Loucy (cell line): ENCODE measurements around the gene GMCL2.
"Not testable (repeated sequence)": the region's sequence is repeated elsewhere in the genome, so short reads cannot be mapped to it uniquely, and the experiment has no call there.

Experiments
- H2AFZ ChIP-seq: fragments of 200-600 bp; sonication (generic); 2 replicates; pipeline ENCODE4 v1.6.0; 2016; ENCODE audit warnings: antibody characterized with exemption, mild to moderate bottlenecking, low read length, moderate library complexity
- H3F3A ChIP-seq: fragments of 200-600 bp; 2 replicates; pipeline ENCODE4 v1.6.0; 2016; ENCODE audit warnings: antibody characterized with exemption, low read depth, mild to moderate bottlenecking
- H3K27me3 ChIP-seq: fragments of 200-600 bp; sonication (generic); 2 replicates; pipeline ENCODE4 v1.6.1; 2014; ENCODE audit warnings: low read length, mild to moderate bottlenecking; ENCODE audit not compliant: insufficient read depth, poor library complexity, severe bottlenecking
- H3K36me3 ChIP-seq: fragments of 200-600 bp; sonication (generic); 2 replicates; pipeline ENCODE4 v1.6.1; 2016; ENCODE audit warnings: low read length; ENCODE audit not compliant: insufficient read depth
- H3K4me1 ChIP-seq: fragments of 200-600 bp; sonication (generic); 2 replicates; pipeline ENCODE4 v1.5.1; 2014; ENCODE audit warnings: low read length, mild to moderate bottlenecking; ENCODE audit not compliant: insufficient read depth, poor library complexity, severe bottlenecking
- H3K4me2 ChIP-seq: fragments of 200-600 bp; sonication (generic); 2 replicates; pipeline ENCODE4 v1.6.0; 2014; ENCODE audit warnings: antibody characterized with exemption, low read length, low read depth, mild to moderate bottlenecking; ENCODE audit not compliant: poor library complexity, severe bottlenecking
- H3K4me3 ChIP-seq: fragments of 200-600 bp; sonication (generic); 2 replicates; pipeline ENCODE4 v1.5.1; 2014; ENCODE audit warnings: low read length, mild to moderate bottlenecking, mixed read lengths; ENCODE audit not compliant: poor library complexity, severe bottlenecking
- H3K79me2 ChIP-seq: fragments of 200-600 bp; sonication (generic); 2 replicates; pipeline ENCODE4 v1.6.1; 2014; ENCODE audit warnings: low read length; ENCODE audit not compliant: insufficient read depth
- H3K9ac ChIP-seq: fragments of 200-600 bp; sonication (generic); 2 replicates; pipeline ENCODE4 v1.6.0; 2014; ENCODE audit warnings: mild to moderate bottlenecking, low read depth, low read length, moderate library complexity; ENCODE audit not compliant: poor library complexity, severe bottlenecking
- H3K9me2 ChIP-seq: fragments of 200-600 bp; sonication (generic); replicated peaks from 2 replicates; pipeline ENCODE4 v1.6.1; 2016; ENCODE audit warnings: low read depth, low read length, mixed read lengths
- H3K9me3 ChIP-seq: fragments of 200-600 bp; sonication (generic); 2 replicates; pipeline ENCODE4 v1.6.1; 2014; ENCODE audit warnings: mild to moderate bottlenecking, antibody characterized with exemption, low read length, low read depth; ENCODE audit not compliant: insufficient read depth
- H4K20me1 ChIP-seq: fragments of 200-600 bp; sonication (generic); 2 replicates; pipeline ENCODE4 v1.6.0; 2014; ENCODE audit warnings: antibody characterized with exemption, low read length, mild to moderate bottlenecking; ENCODE audit not compliant: insufficient read depth, poor library complexity, severe bottlenecking
- CTCF ChIP-seq: fragments of 200-600 bp; sonication (generic); conservative IDR thresholded peaks from 2 replicates; pipeline ENCODE4 v1.5.1; 2014; ENCODE audit warnings: mild to moderate bottlenecking, antibody characterized with exemption, low read length
- EZH2phosphoT487 ChIP-seq: fragments of 200-600 bp; IDR thresholded peaks from 2 replicates; pipeline ENCODE4 v1.6.1; 2018; ENCODE audit warnings: antibody characterized with exemption, mild to moderate bottlenecking, moderate library complexity, borderline replicate concordance

GMCL2 gene

GRCh38 chr5:178230879-178231538 is 43.8 kb upstream of the GMCL2 start:
- no peaks in the 10 kb centered on the region for H3K9me2 ChIP-seq
- no peaks in the 10 kb centered on the region; the same call in 1 of the 2 replicates for H3K36me3 ChIP-seq
- peak overlapping the region; percentile 83 for H3K9ac ChIP-seq
- H3F3A ChIP-seq = no peaks in the 10 kb centered on the region
- H3K79me2 ChIP-seq = peaks cover 26% of the 10 kb centered on the region
- peak overlapping the region; percentile 87 for H3K4me2 ChIP-seq
- no peaks in the 10 kb centered on the region for H3K27me3 ChIP-seq
- H3K9me3 ChIP-seq = no peaks in the 10 kb centered on the region
- H3K4me1 ChIP-seq = peaks cover 12% of the 10 kb centered on the region
- H3K4me3 ChIP-seq = peak overlapping the region; percentile 88
- no peak overlapping the region for H2AFZ ChIP-seq
- no peak for TF ChIP-seq EZH2phosphoT487
- TF ChIP-seq CTCF = no peak
- H4K20me1 ChIP-seq = peaks cover 17% of the 10 kb centered on the region

GRCh38 chr5:178229861-178230260 is 42.7 kb upstream of the GMCL2 start:
- H4K20me1 ChIP-seq = peaks cover 17% of the 10 kb centered on the region
- H3K4me3 ChIP-seq = no peak overlapping the region
- no peaks in the 10 kb centered on the region for H3K27me3 ChIP-seq
- H3K9me3 ChIP-seq = no peaks in the 10 kb centered on the region
- H3K36me3 ChIP-seq = no peaks in the 10 kb centered on the region; the same call in 1 of the 2 replicates
- no peak overlapping the region for H3K9ac ChIP-seq
- peaks cover 12% of the 10 kb centered on the region for H3K4me1 ChIP-seq
- H3F3A ChIP-seq = no peaks in the 10 kb centered on the region
- no peaks in the 10 kb centered on the region for H3K9me2 ChIP-seq
- H3K79me2 ChIP-seq = peaks cover 26% of the 10 kb centered on the region
- no peak overlapping the region for H2AFZ ChIP-seq
- peak overlapping the region; percentile 34 for H3K4me2 ChIP-seq
- TF ChIP-seq EZH2phosphoT487 = no peak
- TF ChIP-seq CTCF = no peak

DNA sequence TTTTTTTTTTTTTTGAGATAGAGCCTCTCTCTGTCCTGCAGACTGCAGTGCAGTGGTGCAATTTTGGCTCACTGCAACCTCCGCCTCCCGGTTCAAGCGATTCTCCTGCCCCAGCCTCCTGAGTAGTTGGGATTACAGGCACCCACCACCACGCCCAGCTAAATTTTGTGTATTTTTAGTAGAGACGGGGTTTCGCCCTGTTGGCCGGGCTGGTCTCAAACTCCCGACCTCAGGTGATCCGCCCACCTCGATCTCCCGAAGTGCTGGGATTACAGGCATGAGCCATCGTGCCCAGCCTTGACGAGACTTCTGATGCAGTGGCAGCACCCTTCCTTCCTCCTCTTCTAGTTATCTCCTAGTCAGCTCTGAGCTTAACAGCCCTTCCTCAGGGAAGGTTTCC is 41.9 kb upstream of the GMCL2 start:
- H2AFZ ChIP-seq, H3K36me3 ChIP-seq, H3K9me2 ChIP-seq, H3K9me3 ChIP-seq, H3F3A ChIP-seq, H3K4me3 ChIP-seq, H3K9ac ChIP-seq, H3K27me3 ChIP-seq, H3K4me1 ChIP-seq, H3K4me2 ChIP-seq: not testable (repeated sequence)
- Histone ChIP-seq H3K79me2 (peaks cover 26% of the 10 kb centered on the region), H4K20me1 (peaks cover 17% of the 10 kb centered on the region)

DNA sequence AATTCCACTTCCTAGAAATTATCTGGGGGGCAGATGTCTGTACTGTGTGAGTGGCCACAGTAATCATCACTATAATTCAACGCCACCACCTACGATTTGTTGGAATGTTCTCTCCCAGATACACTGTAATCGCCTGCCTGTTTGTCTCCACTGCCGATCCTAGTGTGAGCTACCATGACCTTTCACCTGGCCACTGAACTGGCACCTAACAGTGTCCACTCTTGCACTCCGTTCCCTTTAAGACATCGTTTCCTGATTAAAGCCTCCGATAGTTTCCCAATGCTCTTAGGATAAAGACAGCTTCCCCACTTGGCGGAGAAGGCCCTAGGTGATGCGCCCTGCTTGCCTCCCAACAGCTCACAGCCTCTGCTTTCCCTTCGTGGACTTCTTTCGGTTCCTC is 41.4 kb upstream of the GMCL2 start:
- Histone ChIP-seq H2AFZ (no peak overlapping the region), H3F3A (no peaks in the 10 kb centered on the region), H3K36me3 (no peaks in the 10 kb centered on the region; the same call in 1 of the 2 replicates), H3K4me3 (no peak overlapping the region), H4K20me1 (peaks cover 17% of the 10 kb centered on the region), H3K9me2 (no peaks in the 10 kb centered on the region), H3K79me2 (peaks cover 26% of the 10 kb centered on the region), H3K9me3 (no peaks in the 10 kb centered on the region), H3K4me1 (peaks cover 8% of the 10 kb centered on the region), H3K9ac (no peak overlapping the region), H3K27me3 (no peaks in the 10 kb centered on the region), H3K4me2 (no peak overlapping the region)
- TF ChIP-seq EZH2phosphoT487 = no peak
- no peak for TF ChIP-seq CTCF
